Measurements from ENCODE around the gene HLA-DRA.

HLA-DRA gene

GRCh38 chr6:32402812-32403211 lies 36.9 kb upstream of the HLA-DRA start:
- no peak overlapping the region for H3K4me3 ChIP-seq (ENCODE audit: low read depth, low read length)
- TF ChIP-seq CTCF (IDR thresholded peaks at IDR 0.05; ENCODE audit: borderline replicate concordance, insufficient read depth, low read depth, low read length), result no peak

GRCh38 chr6:32405656-32406055 lies 34.0 kb upstream of the HLA-DRA start:
- H3K4me3 ChIP-seq (ENCODE audit: low read depth, low read length), result no peak overlapping the region
- TF ChIP-seq CTCF (IDR thresholded peaks at IDR 0.05; ENCODE audit: borderline replicate concordance, insufficient read depth, low read depth, low read length), result no peak

GRCh38 chr6:32406197-32406596 lies 33.5 kb upstream of the HLA-DRA start:
- TF ChIP-seq CTCF (IDR thresholded peaks at IDR 0.05; ENCODE audit: borderline replicate concordance, insufficient read depth, low read depth, low read length), result no peak
- H3K4me3 ChIP-seq (ENCODE audit: low read depth, low read length), result no peak overlapping the region

GRCh38 chr6:32406857-32407256 lies 32.8 kb upstream of the HLA-DRA start, which contains the start of gene BTNL2:
Gene BTNL2 (minus strand): TSS chr6:32407181. CDS start chr6:32407123, 58 bp downstream.
- no peak for TF ChIP-seq CTCF (IDR thresholded peaks at IDR 0.05; ENCODE audit: borderline replicate concordance, insufficient read depth, low read depth, low read length)

GRCh38 chr6:32410906-32411305 lies 28.8 kb upstream of the HLA-DRA start:
- no peak overlapping the region for H3K4me3 ChIP-seq (ENCODE audit: low read depth, low read length)
- TF ChIP-seq CTCF (IDR thresholded peaks at IDR 0.05; ENCODE audit: borderline replicate concordance, insufficient read depth, low read depth, low read length), result no peak

More at GRCh38 chr6:32406857-32407256, 32.8 kb upstream of the HLA-DRA start, which contains the start of gene BTNL2:
- no peak within 1 kb of the TSS for H3K4me3 ChIP-seq (ENCODE audit: low read depth, low read length)

- no peak overlapping the region for H3K4me3 ChIP-seq (ENCODE audit: low read depth, low read length)
- no peak for TF ChIP-seq CTCF (IDR thresholded peaks at IDR 0.05; ENCODE audit: borderline replicate concordance, insufficient read depth, low read depth, low read length)
Observed at GRCh38 chr6:32411566-32412327, 27.9 kb upstream of the HLA-DRA start.

GRCh38 chr6:32413427-32414047 lies 26.1 kb upstream of the HLA-DRA start:
- H3K4me3 ChIP-seq (ENCODE audit: low read depth, low read length), result no peak overlapping the region
- peak; percentile 91 for TF ChIP-seq CTCF (IDR thresholded peaks at IDR 0.05; ENCODE audit: borderline replicate concordance, insufficient read depth, low read depth, low read length)

All from GM12875 (cell line).